ENCODE data around the gene BICRAL. TPM values are rescaled to one million over a fixed set of nuclear protein-coding genes. Genes with fewer than 3 reads are reported as not detected.
"Not testable (repeated sequence)": the region's sequence is repeated elsewhere in the genome, so short reads cannot be mapped to it uniquely, and the experiment has no call there.

The BICRAL gene
- polyA plus RNA-seq, 2 donors: 2.4 to 3.0 TPM

DNA sequence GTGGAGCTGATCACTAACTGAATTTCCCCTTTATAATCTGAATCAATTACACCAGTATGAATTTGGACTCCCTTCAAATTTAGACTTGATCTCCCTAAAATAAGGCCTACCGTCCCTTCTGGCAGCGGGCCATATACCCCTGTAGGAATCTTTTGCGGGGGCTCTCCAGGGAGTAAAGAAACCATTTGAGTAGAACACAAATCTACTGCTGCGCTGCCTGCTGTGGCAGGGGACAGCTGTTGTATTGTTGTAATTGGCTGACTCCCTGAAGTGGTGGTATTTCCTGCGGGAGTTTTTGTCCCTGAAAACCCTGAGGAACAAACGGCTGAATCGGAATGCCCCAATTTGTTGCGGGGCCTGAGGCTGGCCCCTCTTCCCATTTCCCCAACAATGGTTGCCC, 118.0 kb downstream of the BICRAL start:
- Histone ChIP-seq H3K27ac (ENCODE audit: low read depth in 2 of 2, low read length in 1 of 2) (no peak overlapping the region), H3K27me3 (ENCODE audit: control insufficient read depth in 1 of 2, insufficient read depth in 2 of 2, low read length in 2 of 2) (no peaks in the 10 kb centered on the region), H3K36me3 (ENCODE audit: control insufficient read depth in 2 of 2, insufficient read depth in 2 of 2, low read length in 1 of 2) (no peaks in the 10 kb centered on the region), H3K4me3 (ENCODE audit: low read depth in 1 of 2, low read length in 2 of 2) (no peak overlapping the region), H3K4me1 (ENCODE audit: control insufficient read depth in 2 of 2, insufficient read depth in 2 of 2, low read length in 1 of 2) (no peaks in the 10 kb centered on the region), H3K9me3 (ENCODE audit: control insufficient read depth in 2 of 2, insufficient read depth in 1 of 2, low read depth in 1 of 2, low read length in 1 of 2) (no peaks in the 10 kb centered on the region)
- WGBS, 2 donors: 48 to 55% methylated on average over 8 of the region's 8 CpGs

DNA sequence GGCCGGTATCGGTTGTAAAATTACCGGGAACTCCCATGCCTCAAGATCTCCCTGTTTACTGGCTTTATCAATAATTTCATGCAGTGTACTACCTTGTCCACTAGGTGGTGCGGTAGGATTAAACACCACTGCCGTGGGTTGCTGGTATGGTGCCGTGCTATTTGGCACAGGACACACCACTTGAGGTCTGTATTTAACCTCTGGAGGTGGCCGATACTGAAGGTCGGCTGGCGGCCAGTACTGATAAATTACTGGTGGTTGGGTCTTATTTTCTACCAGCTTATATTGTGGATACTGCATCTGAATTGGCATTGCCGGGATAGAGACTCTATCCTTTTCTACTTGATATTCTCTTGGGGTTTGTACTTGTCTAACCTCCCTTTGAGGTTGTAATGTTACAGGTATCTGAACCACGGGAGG, 119.7 kb downstream of the BICRAL start:
- no peaks in the 10 kb centered on the region for H3K9me3 ChIP-seq (ENCODE audit: control insufficient read depth in 2 of 2, insufficient read depth in 1 of 2, low read depth in 1 of 2, low read length in 1 of 2)
- H3K27me3 ChIP-seq (ENCODE audit: control insufficient read depth in 1 of 2, insufficient read depth in 2 of 2, low read length in 2 of 2): no peaks in the 10 kb centered on the region
- H3K27ac ChIP-seq (ENCODE audit: low read depth in 2 of 2, low read length in 1 of 2): peak overlapping the region in 1 of 2 donors; percentile 22
- no peaks in the 10 kb centered on the region for H3K4me1 ChIP-seq (ENCODE audit: control insufficient read depth in 2 of 2, insufficient read depth in 2 of 2, low read length in 1 of 2)
- H3K4me3 ChIP-seq (ENCODE audit: low read depth in 1 of 2, low read length in 2 of 2): peak overlapping the region in 1 of 2 donors; percentile 2
- H3K36me3 ChIP-seq (ENCODE audit: control insufficient read depth in 2 of 2, insufficient read depth in 2 of 2, low read length in 1 of 2): no peaks in the 10 kb centered on the region
- WGBS, 2 donors: 2 to 3% methylated on average over 11 of the region's 11 CpGs

DNA sequence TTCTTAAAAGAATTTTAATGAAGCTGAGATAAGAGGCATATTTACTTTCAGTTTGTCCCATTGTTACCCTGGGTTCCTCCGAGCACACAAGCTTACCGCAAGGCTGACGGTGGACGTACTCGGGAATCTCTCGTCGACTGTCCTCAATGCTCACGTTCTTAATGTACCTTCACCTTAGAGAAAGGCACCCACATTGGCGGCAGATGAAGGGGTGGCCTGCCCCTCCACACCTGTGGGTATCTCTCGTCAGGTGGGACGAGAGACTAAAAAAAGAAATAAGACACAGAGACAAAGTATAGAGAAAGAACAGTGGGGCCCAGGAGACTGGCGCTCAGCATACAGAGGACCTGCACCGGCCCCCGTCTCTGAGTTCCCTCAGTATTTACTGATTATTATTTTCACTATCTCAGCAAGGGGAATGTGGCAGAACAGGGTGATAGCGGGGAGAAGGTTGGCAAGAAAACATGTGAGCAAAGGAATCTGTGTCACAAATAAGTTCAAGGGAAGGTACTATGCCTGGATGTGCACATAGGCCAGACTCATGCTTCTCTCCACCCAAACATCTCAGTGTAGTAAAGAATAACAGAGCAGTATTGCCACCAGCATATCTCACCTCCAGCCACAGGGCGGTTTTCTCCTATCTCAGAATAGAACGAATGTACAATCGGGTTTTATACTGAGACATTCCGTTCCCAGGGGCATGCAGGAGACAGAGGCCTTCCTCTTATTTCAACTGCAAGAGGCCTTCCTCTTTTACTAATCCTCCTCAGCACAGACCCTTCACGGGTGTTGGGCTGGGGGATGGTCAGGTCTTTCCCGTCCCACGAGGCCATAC, 120.8 kb downstream of the BICRAL start:
- not testable (repeated sequence) for H3K27me3 ChIP-seq (ENCODE audit: control insufficient read depth in 1 of 2, insufficient read depth in 2 of 2, low read length in 2 of 2); H3K36me3 ChIP-seq (ENCODE audit: control insufficient read depth in 2 of 2, insufficient read depth in 2 of 2, low read length in 1 of 2); H3K27ac ChIP-seq (ENCODE audit: low read depth in 2 of 2, low read length in 1 of 2); H3K4me1 ChIP-seq (ENCODE audit: control insufficient read depth in 2 of 2, insufficient read depth in 2 of 2, low read length in 1 of 2); H3K9me3 ChIP-seq (ENCODE audit: control insufficient read depth in 2 of 2, insufficient read depth in 1 of 2, low read depth in 1 of 2, low read length in 1 of 2)
- H3K4me3 ChIP-seq (ENCODE audit: low read depth in 1 of 2, low read length in 2 of 2): peak overlapping the region in 1 of 2 donors; percentile 2
- WGBS, 2 donors: 56% methylated on average over 22 of the region's 22 CpGs

DNA sequence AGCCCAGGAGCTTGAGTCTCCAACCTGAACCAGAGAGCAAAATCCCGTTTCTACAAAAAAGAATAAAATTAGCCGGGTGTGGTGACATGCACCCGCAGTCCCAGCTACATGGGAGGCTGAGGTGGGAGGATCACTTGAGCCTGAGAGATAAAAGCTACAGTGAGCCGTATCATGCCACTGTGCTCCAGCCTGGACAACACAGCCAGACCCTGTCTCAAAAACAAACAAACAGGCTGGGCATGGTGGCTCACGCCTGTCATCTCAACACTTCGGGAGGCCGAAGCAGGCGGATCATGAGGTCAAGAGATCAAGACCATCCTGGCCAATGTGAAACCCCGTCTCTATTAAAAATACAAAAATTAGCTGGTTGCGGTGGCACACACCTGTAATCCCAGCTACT, 122.6 kb downstream of the BICRAL start:
- no peaks in the 10 kb centered on the region for H3K4me1 ChIP-seq (ENCODE audit: control insufficient read depth in 2 of 2, insufficient read depth in 2 of 2, low read length in 1 of 2)
- H3K9me3 ChIP-seq (ENCODE audit: control insufficient read depth in 2 of 2, insufficient read depth in 1 of 2, low read depth in 1 of 2, low read length in 1 of 2): no peaks in the 10 kb centered on the region
- H3K4me3 ChIP-seq (ENCODE audit: low read depth in 1 of 2, low read length in 2 of 2): no peak overlapping the region
- WGBS, 2 donors: 87 to 91% methylated on average over 10 of the region's 10 CpGs
- no peak overlapping the region for H3K27ac ChIP-seq (ENCODE audit: low read depth in 2 of 2, low read length in 1 of 2)
- H3K27me3 ChIP-seq (ENCODE audit: control insufficient read depth in 1 of 2, insufficient read depth in 2 of 2, low read length in 2 of 2): no peaks in the 10 kb centered on the region
- H3K36me3 ChIP-seq (ENCODE audit: control insufficient read depth in 2 of 2, insufficient read depth in 2 of 2, low read length in 1 of 2): no peaks in the 10 kb centered on the region

DNA sequence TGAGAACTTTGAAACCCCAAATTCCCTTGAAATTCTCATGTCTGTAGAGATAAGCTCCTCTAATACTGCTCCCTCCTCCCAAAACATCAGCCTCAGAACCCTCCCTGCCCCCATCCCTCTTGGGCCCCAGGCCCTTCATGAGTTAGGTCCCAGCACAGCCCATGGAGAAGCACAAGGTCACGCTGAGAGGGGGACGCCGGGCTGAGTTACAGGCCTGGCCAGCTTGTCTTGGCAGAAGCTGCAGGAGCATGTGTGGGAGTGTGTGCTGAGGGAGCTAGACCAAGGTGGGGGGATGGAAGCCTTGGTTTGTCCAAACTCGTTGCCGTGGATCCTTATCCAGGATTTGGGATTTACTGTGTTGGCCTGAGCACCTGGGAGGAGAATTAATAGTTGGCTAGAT, 125.5 kb downstream of the BICRAL start:
- Histone ChIP-seq H3K4me1 (ENCODE audit: control insufficient read depth in 2 of 2, insufficient read depth in 2 of 2, low read length in 1 of 2) (no peaks in the 10 kb centered on the region), H3K36me3 (ENCODE audit: control insufficient read depth in 2 of 2, insufficient read depth in 2 of 2, low read length in 1 of 2) (no peaks in the 10 kb centered on the region), H3K27me3 (ENCODE audit: control insufficient read depth in 1 of 2, insufficient read depth in 2 of 2, low read length in 2 of 2) (no peaks in the 10 kb centered on the region), H3K9me3 (ENCODE audit: control insufficient read depth in 2 of 2, insufficient read depth in 1 of 2, low read depth in 1 of 2, low read length in 1 of 2) (no peaks in the 10 kb centered on the region), H3K27ac (ENCODE audit: low read depth in 2 of 2, low read length in 1 of 2) (no peak overlapping the region), H3K4me3 (ENCODE audit: low read depth in 1 of 2, low read length in 2 of 2) (no peak overlapping the region)
- 55 to 62% methylated on average over 5 of the region's 5 CpGs for WGBS, 2 donors

DNA sequence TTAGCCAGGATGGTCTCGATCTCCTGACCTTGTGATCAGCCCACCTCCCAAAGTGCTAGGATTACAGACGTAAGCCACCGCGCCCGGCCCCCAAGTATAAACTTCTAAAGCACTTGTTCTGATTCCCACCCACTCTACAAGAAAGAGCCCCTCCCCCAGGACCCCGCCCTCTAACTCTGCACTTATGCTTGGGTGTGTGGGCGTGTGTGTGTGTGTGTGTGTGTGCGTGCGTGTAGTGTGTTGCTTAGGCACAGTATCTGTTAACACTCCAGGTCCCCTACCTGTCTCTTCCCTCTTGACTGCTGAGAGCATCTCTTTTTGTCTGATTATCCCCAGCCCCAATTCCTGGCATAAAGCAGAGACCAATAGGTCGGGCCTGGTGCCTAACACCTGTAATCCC, 128.0 kb downstream of the BICRAL start:
- Histone ChIP-seq H3K27ac (ENCODE audit: low read depth in 2 of 2, low read length in 1 of 2) (no peak overlapping the region), H3K9me3 (ENCODE audit: control insufficient read depth in 2 of 2, insufficient read depth in 1 of 2, low read depth in 1 of 2, low read length in 1 of 2) (no peaks in the 10 kb centered on the region), H3K27me3 (ENCODE audit: control insufficient read depth in 1 of 2, insufficient read depth in 2 of 2, low read length in 2 of 2) (no peaks in the 10 kb centered on the region), H3K36me3 (ENCODE audit: control insufficient read depth in 2 of 2, insufficient read depth in 2 of 2, low read length in 1 of 2) (no peaks in the 10 kb centered on the region), H3K4me1 (ENCODE audit: control insufficient read depth in 2 of 2, insufficient read depth in 2 of 2, low read length in 1 of 2) (no peaks in the 10 kb centered on the region), H3K4me3 (ENCODE audit: low read depth in 1 of 2, low read length in 2 of 2) (no peak overlapping the region)
- 81 to 88% methylated on average over 10 of the region's 10 CpGs for WGBS, 2 donors

DNA sequence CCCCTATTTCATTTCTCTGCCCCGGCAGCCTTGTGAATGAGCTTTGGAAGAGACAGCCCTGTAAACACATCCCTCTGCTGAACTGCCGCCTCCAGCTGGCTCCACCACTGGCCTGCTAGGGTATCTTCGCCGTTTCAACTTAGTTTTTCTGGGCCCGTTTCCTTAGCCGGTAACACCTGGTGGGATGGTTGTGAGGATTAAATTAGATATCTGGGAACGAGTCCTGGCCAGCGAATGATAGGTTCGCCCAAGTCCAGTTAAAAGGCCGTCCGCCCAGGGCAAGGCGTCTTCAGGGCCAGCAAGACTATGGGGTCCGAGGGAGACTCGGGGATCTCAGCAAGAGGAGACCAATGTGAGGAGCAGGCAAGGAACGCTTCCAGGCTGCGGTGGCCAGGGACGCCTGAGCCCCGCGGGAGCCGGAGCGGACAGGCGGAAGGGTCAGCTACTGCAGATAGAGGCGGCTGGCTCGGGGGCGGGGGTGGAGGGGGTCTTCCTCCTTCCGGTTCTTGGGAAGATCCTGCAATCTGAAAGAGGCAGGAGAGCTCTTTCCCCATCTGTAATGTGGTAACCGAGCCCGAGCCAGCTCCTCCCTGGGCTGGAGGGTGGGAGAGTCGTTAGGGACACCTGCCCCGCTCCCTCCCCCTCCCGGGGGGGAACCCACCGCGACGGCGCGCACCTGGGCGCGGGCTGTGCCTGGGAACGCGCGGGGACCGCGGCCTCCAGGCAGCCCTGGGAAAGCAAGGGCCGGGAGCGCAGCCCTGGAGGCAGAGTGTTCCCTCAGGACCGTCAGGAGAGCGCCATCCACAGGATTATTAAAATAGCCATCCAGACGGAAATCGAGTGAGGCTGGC, 129.5 kb downstream of the BICRAL start:
- no peak overlapping the region for H3K27ac ChIP-seq (ENCODE audit: low read depth in 2 of 2, low read length in 1 of 2)
- 18 to 21% methylated on average over 48 to 49 of the region's 49 CpGs for WGBS, 2 donors
- no peak overlapping the region for H3K4me3 ChIP-seq (ENCODE audit: low read depth in 1 of 2, low read length in 2 of 2)

DNA sequence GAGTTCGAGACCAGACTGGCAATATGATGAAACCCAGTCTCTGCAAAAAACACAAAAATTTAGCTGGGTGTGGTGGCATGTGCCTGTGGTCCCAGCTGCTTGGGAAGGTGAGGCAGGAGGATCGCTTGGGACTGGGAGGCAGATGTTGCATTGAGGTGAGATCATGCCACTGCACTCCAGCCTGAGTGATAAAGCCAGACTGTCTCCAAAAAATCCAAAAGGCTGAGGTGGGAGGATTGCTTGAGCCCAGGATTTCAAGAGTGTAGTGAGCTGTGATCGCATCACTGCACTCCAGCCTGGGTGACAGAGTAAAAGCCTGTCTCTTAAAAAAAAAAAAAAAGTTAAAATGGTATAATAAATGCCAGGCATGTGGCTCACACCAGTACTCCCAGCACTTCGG, 132.7 kb downstream of the BICRAL start:
- Histone ChIP-seq H3K4me3 (ENCODE audit: low read depth in 1 of 2, low read length in 2 of 2) (no peak overlapping the region), H3K27me3 (ENCODE audit: control insufficient read depth in 1 of 2, insufficient read depth in 2 of 2, low read length in 2 of 2) (no peaks in the 10 kb centered on the region), H3K4me1 (ENCODE audit: control insufficient read depth in 2 of 2, insufficient read depth in 2 of 2, low read length in 1 of 2) (no peaks in the 10 kb centered on the region), H3K9me3 (ENCODE audit: control insufficient read depth in 2 of 2, insufficient read depth in 1 of 2, low read depth in 1 of 2, low read length in 1 of 2) (no peaks in the 10 kb centered on the region), H3K27ac (ENCODE audit: low read depth in 2 of 2, low read length in 1 of 2) (no peak overlapping the region), H3K36me3 (ENCODE audit: control insufficient read depth in 2 of 2, insufficient read depth in 2 of 2, low read length in 1 of 2) (no peaks in the 10 kb centered on the region)
- 69 to 80% methylated on average over 4 of the region's 4 CpGs for WGBS, 2 donors

More for the DNA sequence above, 129.5 kb downstream of the BICRAL start:
- no peaks in the 10 kb centered on the region for H3K9me3 ChIP-seq (ENCODE audit: control insufficient read depth in 2 of 2, insufficient read depth in 1 of 2, low read depth in 1 of 2, low read length in 1 of 2)
- no peaks in the 10 kb centered on the region for H3K4me1 ChIP-seq (ENCODE audit: control insufficient read depth in 2 of 2, insufficient read depth in 2 of 2, low read length in 1 of 2)
- H3K36me3 ChIP-seq (ENCODE audit: control insufficient read depth in 2 of 2, insufficient read depth in 2 of 2, low read length in 1 of 2): no peaks in the 10 kb centered on the region
- H3K27me3 ChIP-seq (ENCODE audit: control insufficient read depth in 1 of 2, insufficient read depth in 2 of 2, low read length in 2 of 2): no peaks in the 10 kb centered on the region

DNA sequence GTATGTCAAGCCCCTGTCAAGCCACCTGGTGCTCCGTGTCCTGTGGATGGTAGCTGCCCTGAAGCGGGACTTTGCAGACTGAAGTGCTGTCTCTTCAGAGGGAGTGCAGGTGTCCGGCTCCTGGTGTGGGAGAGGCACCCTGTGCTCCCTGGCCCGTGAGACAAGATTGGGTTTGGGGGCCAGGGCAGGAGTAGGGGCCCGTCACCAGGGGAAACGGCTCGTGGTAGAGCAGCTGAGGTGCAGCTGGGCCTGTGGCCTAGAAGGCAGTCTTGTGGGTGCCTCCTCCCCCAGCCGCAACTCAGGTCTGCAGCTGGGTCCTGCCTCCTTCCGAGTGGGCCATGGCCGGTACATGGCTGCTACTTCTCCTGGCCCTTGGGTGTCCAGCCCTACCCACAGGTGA, 133.9 kb downstream of the BICRAL start, which contains the start of gene PTCRA:
PTCRA (plus strand) TSS at position 322 of the 400 bp plus-strand sequence; CDS start at position 339, 17 bp downstream.
- no peaks in the 10 kb centered on the region for H3K27me3 ChIP-seq (ENCODE audit: control insufficient read depth in 1 of 2, insufficient read depth in 2 of 2, low read length in 2 of 2)

More for the DNA sequence above, 133.9 kb downstream of the BICRAL start, which contains the start of gene PTCRA:
- H3K36me3 ChIP-seq (ENCODE audit: control insufficient read depth in 2 of 2, insufficient read depth in 2 of 2, low read length in 1 of 2): no peaks in the 10 kb centered on the region
- no peak within 1 kb of the TSS for H3K27ac ChIP-seq (ENCODE audit: low read depth in 2 of 2, low read length in 1 of 2)
- peaks cover 0 to 2% of the 10 kb centered on the region in 2 donors for H3K4me1 ChIP-seq (ENCODE audit: control insufficient read depth in 2 of 2, insufficient read depth in 2 of 2, low read length in 1 of 2)
- H3K9me3 ChIP-seq (ENCODE audit: control insufficient read depth in 2 of 2, insufficient read depth in 1 of 2, low read depth in 1 of 2, low read length in 1 of 2): no peaks in the 10 kb centered on the region
- 79 to 81% methylated on average over 7 to 10 of the region's 10 CpGs for WGBS, 2 donors
- no peak within 1 kb of the TSS for H3K4me3 ChIP-seq (ENCODE audit: low read depth in 1 of 2, low read length in 2 of 2)
